ENCODE results near the gene HSBP1L1.

DNA sequence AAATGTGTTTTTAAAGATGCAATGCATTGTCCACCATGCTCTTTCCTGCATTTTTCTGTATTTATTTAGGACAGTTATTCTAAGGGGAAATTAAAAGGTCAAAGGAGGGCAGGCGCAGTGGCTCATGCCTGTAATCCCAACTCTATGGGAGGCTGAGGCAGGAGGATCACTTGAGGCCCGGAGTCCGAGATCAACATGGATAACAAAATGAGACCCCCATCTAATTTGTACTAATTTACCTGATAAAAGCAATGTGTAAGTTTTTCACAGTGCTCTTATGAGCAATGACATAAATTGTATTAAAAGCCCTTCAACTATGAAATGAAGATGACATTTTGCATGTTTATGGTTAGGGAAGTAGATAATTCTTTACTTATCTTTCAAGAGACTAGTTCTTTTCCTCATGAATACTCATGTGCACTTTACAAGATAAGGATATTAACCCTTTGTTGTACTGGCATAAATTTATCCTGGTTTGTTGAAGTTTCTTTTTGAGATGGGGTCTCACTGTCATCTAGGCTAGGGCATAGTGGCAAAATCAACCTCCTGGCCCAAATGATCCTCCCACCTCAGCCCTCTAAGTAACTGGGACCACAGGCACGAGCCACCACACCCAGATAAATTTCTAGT lies 9.7 kb downstream of the HSBP1L1 start:
- no peak for TF ChIP-seq POLR2A (IDR thresholded peaks at IDR 0.05)
- TF ChIP-seq CTCF (IDR thresholded peaks at IDR 0.05), result no peak
